Endometrium (tissue), 2 donors: ENCODE results near the gene UNC13A.

ENCODE experiments used
- FAIRE-seq: peaks from 2 replicates; lab custom pipeline; 2012; peaks lifted over from hg19 to GRCh38; lab: Jason Lieb, UNC
- donor health status: control.
- donor health status: control.

The UNC13A gene

GRCh38 chr19:17706750-17707181, 18.6 kb upstream of the UNC13A start:
- no peak for FAIRE-seq

GRCh38 chr19:17703824-17704463, 15.8 kb upstream of the UNC13A start:
- FAIRE-seq, result no peak

- FAIRE-seq, result no peak
Observed at GRCh38 chr19:17695198-17695597, 7.0 kb upstream of the UNC13A start.

GRCh38 chr19:17692566-17692965, 4.4 kb upstream of the UNC13A start:
- FAIRE-seq, result no peak

GRCh38 chr19:17688853-17689595, 870 bp upstream of the UNC13A start:
- no peak for FAIRE-seq

GRCh38 chr19:17687141-17687856, 855 bp downstream of the UNC13A start:
- FAIRE-seq, result no peak

- FAIRE-seq, result no peak
Observed at GRCh38 chr19:17686592-17687024, 1.5 kb downstream of the UNC13A start.

- FAIRE-seq, result no peak
Observed at GRCh38 chr19:17686023-17686521, 2.1 kb downstream of the UNC13A start.

- FAIRE-seq, result no peak
Observed at GRCh38 chr19:17685451-17686022, 2.6 kb downstream of the UNC13A start.

- no peak for FAIRE-seq
Observed at GRCh38 chr19:17684256-17684655, 3.9 kb downstream of the UNC13A start.

- FAIRE-seq, result no peak
Observed at GRCh38 chr19:17683078-17683477, 5.1 kb downstream of the UNC13A start.

GRCh38 chr19:17682273-17682672, 5.9 kb downstream of the UNC13A start:
- no peak for FAIRE-seq

GRCh38 chr19:17681505-17682125, 6.5 kb downstream of the UNC13A start:
- FAIRE-seq, result no peak

- FAIRE-seq, result no peak
Observed at GRCh38 chr19:17680230-17680722, 7.9 kb downstream of the UNC13A start.

- no peak for FAIRE-seq
Observed at GRCh38 chr19:17679526-17680229, 8.5 kb downstream of the UNC13A start.

GRCh38 chr19:17678836-17679235, 9.3 kb downstream of the UNC13A start:
- no peak for FAIRE-seq

- FAIRE-seq, result no peak
Observed at GRCh38 chr19:17677002-17677401, 11.2 kb downstream of the UNC13A start.

GRCh38 chr19:17676295-17676694, 11.9 kb downstream of the UNC13A start:
- FAIRE-seq, result no peak

- no peak for FAIRE-seq
Observed at GRCh38 chr19:17673937-17674799, 14.0 kb downstream of the UNC13A start.

- no peak for FAIRE-seq
Observed at GRCh38 chr19:17671906-17672305, 16.2 kb downstream of the UNC13A start.
